GM12891 (cell line): ENCODE results near the gene TEX26.

Experiments
- POLR2A ChIP-seq: IDR thresholded peaks from 2 replicates; pipeline ENCODE4 v1.6.1; 2011; ENCODE audit warnings: low read depth, low read length, control low read depth
- POLR2AphosphoS5 ChIP-seq: IDR thresholded peaks from 2 replicates; pipeline ENCODE4 v1.6.1; 2011; ENCODE audit warnings: low read depth, low read length, control low read depth
- POU2F2 ChIP-seq: IDR thresholded peaks from 2 replicates; pipeline ENCODE4 v1.6.1; 2011; ENCODE audit warnings: low read depth, mild to moderate bottlenecking, control low read depth, low read length, moderate library complexity
- SPI1 ChIP-seq: IDR thresholded peaks from 2 replicates; pipeline ENCODE4 v1.6.1; 2011; ENCODE audit warnings: low read depth, low read length, control low read depth
- TAF1 ChIP-seq: IDR thresholded peaks from 2 replicates; pipeline ENCODE4 v1.6.1; 2011; ENCODE audit warnings: low read depth, low read length, control low read depth

GRCh38 chr13:30965380-30965779 is 32.9 kb downstream of the TEX26 start:
- TF ChIP-seq POLR2AphosphoS5, result no peak
- TF ChIP-seq TAF1, result no peak
- TF ChIP-seq POLR2A, result no peak
- no peak for TF ChIP-seq POU2F2
- TF ChIP-seq SPI1, result no peak
